Muscle of leg (tissue), 11 donors: ENCODE results near the gene PTN. TPM values are rescaled to one million over a fixed set of nuclear protein-coding genes. Genes with fewer than 3 reads are reported as not detected.
"Not testable (repeated sequence)": the region's sequence is repeated elsewhere in the genome, so short reads cannot be mapped to it uniquely, and the experiment has no call there.

Experiments
- DNase-seq: peaks from one replicate; pipeline ENCODE4 v3.0.0; 2013
- H3K27ac ChIP-seq: one replicate; pipeline ENCODE4 v1.5.1; 2013; ENCODE audit warnings: mild to moderate bottlenecking, low read length, control low read depth
- H3K27me3 ChIP-seq: one replicate; pipeline ENCODE4 v1.6.1; 2013; ENCODE audit warnings: low read length; ENCODE audit not compliant: control insufficient read depth, insufficient read depth
- H3K36me3 ChIP-seq: one replicate; pipeline ENCODE4 v1.6.1; 2013; ENCODE audit warnings: low read length; ENCODE audit not compliant: control insufficient read depth, insufficient read depth
- H3K4me1 ChIP-seq: one replicate; pipeline ENCODE4 v1.6.1; 2013; ENCODE audit warnings: low read length; ENCODE audit not compliant: control insufficient read depth, insufficient read depth
- H3K4me3 ChIP-seq: one replicate; pipeline ENCODE4 v1.5.1; 2013; ENCODE audit warnings: low read length, control low read depth
- H3K9me3 ChIP-seq: replicated peaks from 2 replicates; pipeline ENCODE4 v1.6.1; 2013; ENCODE audit warnings: low read depth, low read length; ENCODE audit not compliant: control insufficient read depth
- WGBS: methylation state at CpG from one replicate; pipeline ENCODE4 v1.1.5; 2013; ENCODE audit warnings: missing lambda C conversion rate; ENCODE audit not compliant: insufficient coverage; 5-methylcytosine and 5-hydroxymethylcytosine counted together
- polyA plus RNA-seq, 8 donors: library from polyadenylated mRNA; unstranded; fragments of 120-200 nt; gene quantifications; one replicate each; pipeline versions ENCODE4 v1.2.1 to v1.2.3, GENCODE V29; 2013; ENCODE audit warnings: inconsistent platforms in 1 of 8, low replicate concordance in 1 of 8; ENCODE audit not compliant: insufficient read length in 8 of 8, insufficient read depth in 1 of 8
- total RNA-seq: library from RNA; stranded (reverse); fragments of 120-200 nt; gene quantifications from one replicate; pipeline ENCODE4 v1.2.4, GENCODE V29; 2013

The PTN gene
- total and polyA plus RNA-seq, 9 donors = 61.2 to 189 (median 91.1) TPM

- WGBS = 87% methylated on average over 3 of the region's 5 CpGs
- no peaks in the 10 kb centered on the region for H3K36me3 ChIP-seq
- no peak for DNase-seq
- H3K27me3 ChIP-seq = no peaks in the 10 kb centered on the region
- no peaks in the 10 kb centered on the region for H3K9me3 ChIP-seq
- no peak overlapping the region for H3K27ac ChIP-seq
- no peak overlapping the region for H3K4me3 ChIP-seq
- no peaks in the 10 kb centered on the region for H3K4me1 ChIP-seq
These were observed 67.3 kb downstream of the PTN start for GRCh38 chr7:137276189-137276588.

GRCh38 chr7:137272249-137272648 is 71.3 kb downstream of the PTN start:
- Histone ChIP-seq H3K36me3 (no peaks in the 10 kb centered on the region), H3K9me3 (no peaks in the 10 kb centered on the region), H3K27me3 (no peaks in the 10 kb centered on the region), H3K4me1 (no peaks in the 10 kb centered on the region), H3K4me3 (no peak overlapping the region), H3K27ac (no peak overlapping the region)
- WGBS = 100% methylated on average over 1 of the region's 5 CpGs
- DNase-seq = no peak

- Histone ChIP-seq H3K4me3 (no peak overlapping the region), H3K4me1 (no peaks in the 10 kb centered on the region), H3K27me3 (no peaks in the 10 kb centered on the region), H3K9me3 (no peaks in the 10 kb centered on the region), H3K27ac (no peak overlapping the region), H3K36me3 (no peaks in the 10 kb centered on the region)
- no CpG with 5 or more reads among the region's 2 CpGs for WGBS
- DNase-seq = no peak
These were observed 74.3 kb downstream of the PTN start for GRCh38 chr7:137269240-137269639.

- not testable (repeated sequence) for H3K4me1 ChIP-seq, H3K27ac ChIP-seq, H3K4me3 ChIP-seq, H3K36me3 ChIP-seq, H3K27me3 ChIP-seq, H3K9me3 ChIP-seq, DNase-seq
- 95% methylated on average over 32 of the region's 34 CpGs for WGBS
These were observed 75.3 kb downstream of the PTN start for GRCh38 chr7:137268001-137268865.

- Histone ChIP-seq H3K4me1 (no peaks in the 10 kb centered on the region), H3K27ac (no peak overlapping the region), H3K36me3 (no peaks in the 10 kb centered on the region), H3K4me3 (no peak overlapping the region), H3K9me3 (peaks cover 3% of the 10 kb centered on the region), H3K27me3 (no peaks in the 10 kb centered on the region)
- WGBS = no CpG with 5 or more reads among the region's 4 CpGs
- peak; percentile 5 for DNase-seq
These were observed 76.8 kb downstream of the PTN start for GRCh38 chr7:137266764-137267163.

- WGBS = 89% methylated on average over 6 of the region's 7 CpGs
These were observed 78.1 kb downstream of the PTN start for GRCh38 chr7:137265480-137265879.

GRCh38 chr7:137262599-137262998 is 80.9 kb downstream of the PTN start:
- no peak for DNase-seq
- Histone ChIP-seq H3K27me3 (no peaks in the 10 kb centered on the region), H3K4me1 (no peaks in the 10 kb centered on the region), H3K9me3 (peaks cover 3% of the 10 kb centered on the region), H3K27ac (no peak overlapping the region), H3K4me3 (no peak overlapping the region), H3K36me3 (no peaks in the 10 kb centered on the region)
- WGBS = 100% methylated on average over 4 of the region's 7 CpGs

More at GRCh38 chr7:137265480-137265879, 78.1 kb downstream of the PTN start:
- H3K27me3 ChIP-seq, H3K36me3 ChIP-seq, H3K4me1 ChIP-seq, H3K4me3 ChIP-seq, DNase-seq, H3K27ac ChIP-seq, H3K9me3 ChIP-seq: not testable (repeated sequence)

GRCh38 chr7:137258552-137258951 is 85.0 kb downstream of the PTN start:
- Histone ChIP-seq H3K4me3 (no peak overlapping the region), H3K9me3 (peaks cover 2% of the 10 kb centered on the region)
- DNase-seq = no peak

GRCh38 chr7:137254766-137255165 is 88.8 kb downstream of the PTN start:
- no peaks in the 10 kb centered on the region for H3K9me3 ChIP-seq
- H3K27me3 ChIP-seq = no peaks in the 10 kb centered on the region
- peaks cover 7% of the 10 kb centered on the region for H3K36me3 ChIP-seq
- no peak overlapping the region for H3K27ac ChIP-seq
- no peaks in the 10 kb centered on the region for H3K4me1 ChIP-seq
- DNase-seq = no peak
- no CpG with 5 or more reads among the region's 2 CpGs for WGBS
- no peak overlapping the region for H3K4me3 ChIP-seq

More at GRCh38 chr7:137258552-137258951, 85.0 kb downstream of the PTN start:
- no peaks in the 10 kb centered on the region for H3K4me1 ChIP-seq
- H3K36me3 ChIP-seq = no peaks in the 10 kb centered on the region
- H3K27ac ChIP-seq = no peak overlapping the region
- WGBS = no CpG with 5 or more reads among the region's 2 CpGs
- H3K27me3 ChIP-seq = no peaks in the 10 kb centered on the region

- Histone ChIP-seq H3K36me3 (peaks cover 7% of the 10 kb centered on the region), H3K4me1 (no peaks in the 10 kb centered on the region), H3K9me3 (no peaks in the 10 kb centered on the region), H3K27ac (no peak overlapping the region), H3K4me3 (no peak overlapping the region), H3K27me3 (no peaks in the 10 kb centered on the region)
- DNase-seq = no peak
- WGBS = no CpG with 5 or more reads among the region's 2 CpGs
These were observed 97.6 kb downstream of the PTN start for GRCh38 chr7:137245890-137246289.
